HL-60/S4 (cell line): Measurements from ENCODE around the gene IFNL1.
"Not testable (repeated sequence)": the region's sequence is repeated elsewhere in the genome, so short reads cannot be mapped to it uniquely, and the experiment has no call there.

Experiments used
- in situ Hi-C: fragments of 300-500 bp; cut with MboI; formaldehyde crosslinking; loops from 2 replicates; pipeline ENCODE4 v1.14.3; 2022; ENCODE audit warnings: low sequenced_read_pairs

Gene IFNL1

DNA sequence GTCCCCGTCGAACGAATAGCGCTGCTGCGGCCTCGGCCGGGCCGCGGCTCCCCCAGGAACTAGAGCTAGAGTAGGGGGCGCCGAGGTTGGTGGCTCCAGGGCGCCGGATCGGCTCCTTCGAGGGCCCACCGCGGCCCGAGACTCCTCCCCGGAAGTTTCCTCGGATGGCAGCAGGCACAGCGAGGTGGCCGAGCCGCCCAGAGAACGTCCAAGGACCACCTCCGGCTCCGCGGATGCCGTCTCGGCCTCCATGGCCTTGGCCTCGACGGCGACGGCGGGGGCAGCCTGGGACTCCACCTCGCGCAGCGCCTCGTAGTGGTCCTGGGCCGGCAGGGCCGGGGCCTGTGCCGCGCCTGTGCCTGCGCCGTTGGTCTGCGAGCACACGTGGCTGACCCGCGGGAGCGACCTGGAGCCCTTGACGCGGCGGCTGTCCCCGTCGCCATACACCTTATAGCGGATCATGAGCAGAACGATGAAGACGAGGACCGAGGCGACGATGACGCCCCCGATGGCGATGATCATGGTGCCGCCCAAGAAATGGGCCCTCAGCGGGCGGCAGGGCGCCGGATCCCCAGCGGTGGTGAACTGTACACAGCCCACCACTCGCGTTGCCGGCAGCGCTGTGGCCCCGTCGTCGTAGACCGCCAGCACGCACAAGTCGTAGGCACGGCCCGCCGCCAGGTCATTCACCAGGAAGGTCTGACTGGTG, 11.8 kb downstream of the IFNL1 start:
- in situ Hi-C loops: no loop called here

DNA sequence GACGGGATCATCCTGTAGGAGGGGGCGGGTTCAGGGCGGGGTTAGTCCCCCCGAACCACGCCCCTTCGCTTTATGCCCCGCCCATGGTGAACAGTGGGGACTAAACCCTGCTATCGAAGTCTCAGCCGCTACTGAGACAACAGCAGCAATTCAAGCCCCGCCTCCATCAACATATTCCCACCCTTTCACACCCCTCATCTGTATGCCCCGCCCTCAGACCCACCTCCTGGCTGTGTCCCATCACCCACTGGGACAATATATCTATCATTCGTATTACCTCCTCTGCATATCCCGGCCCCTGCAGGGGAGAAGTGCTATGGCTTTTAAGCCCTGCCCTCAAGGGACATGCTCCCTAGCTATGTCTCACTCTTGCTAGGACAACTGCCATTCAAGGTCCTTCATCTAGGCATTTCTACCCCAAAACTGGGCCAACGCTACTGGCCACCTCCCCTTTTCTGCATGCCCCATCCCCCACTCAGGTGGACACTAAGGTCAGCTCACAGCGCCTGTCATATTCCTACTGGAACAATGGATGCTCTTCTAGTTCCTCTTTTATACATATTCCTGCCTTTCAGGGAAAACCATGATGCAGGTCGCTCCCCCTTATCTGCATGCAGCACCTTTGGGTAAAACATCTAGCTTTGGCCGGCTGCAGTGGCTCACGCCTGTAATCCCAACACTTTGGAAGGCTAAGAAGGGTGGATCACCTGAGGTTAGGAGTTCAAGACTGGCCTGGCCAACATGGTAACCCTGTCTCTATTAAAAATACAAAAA, 12.5 kb downstream of the IFNL1 start:
- in situ Hi-C loops: no loop called here

GRCh38 chr19:39309305-39309670, 13.1 kb downstream of the IFNL1 start:
- in situ Hi-C loops: not testable (repeated sequence)

DNA sequence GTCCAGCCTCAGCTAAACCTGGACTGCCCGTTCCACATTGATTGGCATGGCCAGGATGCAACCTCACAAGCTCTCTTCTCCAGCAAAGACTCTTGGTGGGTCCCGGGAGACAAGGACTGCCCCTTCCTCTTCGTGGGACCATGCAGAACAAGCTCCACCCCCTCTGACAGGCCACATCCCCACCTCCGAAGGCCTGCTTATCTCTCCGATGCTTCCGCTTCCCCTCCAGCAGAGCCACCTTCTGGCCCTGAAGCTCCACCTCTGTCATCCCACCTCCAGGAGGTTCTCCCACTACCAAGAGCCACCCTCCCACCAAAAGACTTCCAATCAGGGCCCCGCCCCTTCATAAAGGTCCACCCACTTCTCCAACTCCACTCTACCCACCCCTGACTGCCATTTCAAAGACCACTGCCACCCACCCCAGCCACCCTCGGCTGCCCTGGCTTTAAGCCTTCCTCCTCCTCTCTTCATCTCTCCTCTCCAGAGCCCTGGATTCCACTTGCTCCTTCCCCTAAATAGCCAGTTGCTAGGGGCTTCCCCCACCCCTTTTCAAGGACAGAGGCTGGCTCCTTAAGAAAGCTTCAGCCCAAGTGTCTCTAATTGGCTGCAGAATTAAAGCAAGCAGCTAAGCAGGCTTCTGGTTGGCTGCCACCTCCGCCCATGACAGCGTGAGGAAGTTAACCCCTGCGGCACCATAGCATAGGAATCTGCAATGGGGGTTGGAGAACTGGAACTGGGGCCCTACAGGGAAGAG, 14.5 kb downstream of the IFNL1 start:
- in situ Hi-C loops: no loop called here

GRCh38 chr19:39314016-39314728, 18.0 kb downstream of the IFNL1 start:
- in situ Hi-C loops: no loop called here

DNA sequence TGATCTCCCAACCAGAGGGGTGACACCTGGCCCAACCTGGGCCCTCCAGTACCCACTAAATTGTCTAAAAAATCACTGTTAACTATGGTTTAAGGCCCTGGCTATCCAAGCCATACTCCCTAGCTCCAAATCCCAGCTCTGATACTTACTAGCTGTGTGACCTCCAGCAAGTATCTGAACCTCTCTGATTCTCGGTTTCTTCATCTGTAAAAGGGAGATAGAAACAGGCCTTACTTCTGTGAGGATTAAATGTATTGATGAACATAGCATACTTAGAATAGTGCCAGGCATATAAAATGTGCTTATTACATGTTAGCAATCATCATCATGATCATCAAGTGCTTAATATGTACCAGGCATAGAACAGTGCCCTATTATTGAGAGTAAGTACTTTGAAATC, 19.7 kb downstream of the IFNL1 start:
- in situ Hi-C loops: no loop called here

- in situ Hi-C loops: no loop called here
Observed at GRCh38 chr19:39316627-39317321, 20.6 kb downstream of the IFNL1 start.

GRCh38 chr19:39317476-39317875, 21.3 kb downstream of the IFNL1 start:
- in situ Hi-C loops: no loop called here

DNA sequence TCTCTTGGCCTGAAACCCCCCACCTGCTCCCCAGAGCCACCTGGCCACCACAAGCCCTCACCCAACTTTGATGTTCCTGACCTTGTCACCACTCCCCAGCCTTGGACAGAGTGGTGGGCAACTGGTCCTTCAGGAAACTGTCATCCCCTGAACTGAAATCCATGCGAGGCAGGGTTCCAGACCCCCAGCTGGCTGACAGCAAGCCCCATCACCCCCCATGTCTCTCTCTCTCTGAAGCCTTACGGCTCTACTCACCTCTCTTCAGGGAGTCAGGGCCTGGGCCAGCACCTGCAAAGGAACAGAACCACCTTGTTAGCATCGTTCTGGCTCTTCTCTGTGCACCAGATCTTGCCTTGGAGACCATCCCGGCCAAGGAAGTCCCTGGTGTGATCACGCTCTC, 21.9 kb downstream of the IFNL1 start:
- in situ Hi-C loops: no loop called here

- in situ Hi-C loops: no loop called here
Observed at GRCh38 chr19:39318690-39319089, 22.5 kb downstream of the IFNL1 start.

DNA sequence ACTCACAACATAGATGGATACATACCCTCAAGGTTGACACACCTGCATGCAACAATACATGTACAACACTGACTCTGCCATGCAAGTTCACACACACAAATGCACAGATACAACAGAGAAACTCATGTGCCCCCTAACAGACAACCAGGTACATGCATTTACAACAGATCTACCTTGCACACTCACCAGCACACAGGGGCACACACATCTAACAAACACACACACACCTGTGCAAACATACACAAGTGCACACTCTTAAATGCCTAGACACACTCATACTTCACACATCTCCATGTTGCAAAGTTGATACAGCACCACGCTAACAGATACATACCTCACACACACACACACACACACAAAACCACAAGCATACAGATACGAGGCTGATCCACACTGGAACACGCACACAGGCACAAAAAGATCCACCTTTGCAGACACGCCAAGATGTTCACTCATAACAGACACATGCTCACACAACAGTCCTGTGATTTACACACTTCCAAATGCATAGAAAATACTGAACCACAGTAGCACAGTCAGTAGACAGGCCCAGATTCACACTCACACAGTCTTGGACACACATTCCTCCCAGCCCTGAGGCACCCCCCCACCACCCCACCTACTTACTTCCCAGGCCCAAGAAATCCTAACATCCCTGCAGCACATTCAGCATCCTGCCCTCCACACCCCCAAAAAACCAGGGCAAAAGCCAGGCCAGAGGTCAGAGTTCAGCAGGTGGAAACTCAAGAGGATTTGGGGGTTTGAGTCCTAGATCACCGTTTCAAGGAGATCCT, 23.1 kb downstream of the IFNL1 start:
- in situ Hi-C loops: no loop called here

DNA sequence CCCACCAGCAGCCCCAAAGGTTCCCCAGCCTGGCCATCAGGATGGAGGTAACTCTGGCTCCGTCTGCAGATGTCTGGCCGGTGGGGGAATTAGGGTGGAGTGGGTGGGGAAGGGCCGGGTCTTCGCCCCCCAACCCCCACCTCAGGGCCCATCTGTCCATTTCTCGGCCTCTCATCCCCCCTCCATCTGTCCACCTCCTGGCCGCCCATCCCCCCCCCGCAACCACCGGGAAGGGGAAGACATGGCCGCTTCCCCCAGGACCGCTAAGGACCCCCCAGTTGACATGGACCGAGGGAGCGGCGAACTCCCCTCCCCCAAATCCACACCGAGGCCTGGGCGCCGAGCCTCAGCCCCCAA, 23.7 kb downstream of the IFNL1 start:
- in situ Hi-C loops: no loop called here

DNA sequence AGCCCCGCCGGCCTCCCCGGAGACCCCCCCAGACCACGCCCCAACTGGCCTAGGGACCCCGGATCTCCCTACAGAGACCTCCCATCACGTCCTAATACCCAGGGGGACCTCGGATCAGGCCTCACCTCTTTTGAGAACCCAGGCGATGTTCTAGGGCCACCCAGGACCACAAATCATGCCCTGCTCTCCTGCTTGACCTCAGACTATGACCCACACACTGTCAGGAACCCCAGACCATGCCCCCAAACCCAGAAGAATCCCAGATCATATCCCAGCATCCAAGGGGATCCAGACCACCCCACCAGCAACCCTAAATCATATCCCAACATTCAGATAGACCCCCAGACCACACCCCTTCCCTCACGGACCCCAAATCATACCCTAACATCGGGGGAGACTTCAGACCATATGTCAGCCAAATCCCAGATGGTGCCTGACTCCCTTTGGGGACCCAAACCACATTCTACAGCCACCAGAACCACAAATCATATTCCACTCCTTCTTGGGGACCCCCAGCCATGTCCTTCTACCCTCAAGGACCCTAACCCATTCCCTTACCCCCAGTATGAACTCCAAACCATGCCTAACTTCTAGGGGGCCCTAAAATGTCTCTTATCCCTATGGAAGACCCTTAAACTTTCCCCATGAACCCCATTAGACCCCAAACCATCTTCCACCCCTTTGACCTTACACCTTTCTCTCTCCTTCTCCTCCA, 25.1 kb downstream of the IFNL1 start:
- in situ Hi-C loops: no loop called here

- in situ Hi-C loops: no loop called here
Observed at GRCh38 chr19:39321832-39322176, 25.6 kb downstream of the IFNL1 start.

DNA sequence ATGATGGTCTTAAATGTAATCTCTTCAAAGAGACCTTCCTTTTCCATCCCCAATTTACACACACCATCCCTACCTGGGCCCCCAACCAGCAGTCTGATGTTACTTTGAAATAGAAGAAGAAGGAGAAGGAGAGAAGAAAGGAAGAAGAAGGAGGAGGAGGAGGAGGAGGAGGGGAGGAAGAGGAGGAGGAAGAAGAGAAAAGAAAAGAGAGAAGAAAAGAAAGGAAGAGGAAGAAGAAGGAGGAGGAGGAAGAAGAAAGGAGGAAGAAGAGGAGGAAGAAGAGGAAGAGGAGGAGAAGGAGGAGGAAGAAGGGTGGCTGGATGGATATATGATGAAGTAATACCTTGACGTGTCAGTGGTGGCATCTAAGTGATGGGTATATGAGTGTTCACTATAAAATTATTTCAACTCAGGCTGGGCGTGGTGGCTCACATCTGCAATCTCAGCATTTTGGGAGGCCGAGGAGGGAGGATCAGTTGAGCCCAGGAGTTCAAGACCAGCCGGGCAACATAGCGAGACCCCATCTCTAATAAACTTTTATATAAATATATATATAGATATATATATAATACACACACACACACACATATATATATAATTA, 28.1 kb downstream of the IFNL1 start:
- in situ Hi-C loops: no loop called here

- in situ Hi-C loops: no loop called here
Observed at GRCh38 chr19:39325778-39326665, 29.8 kb downstream of the IFNL1 start.

- in situ Hi-C loops: no loop called here
Observed at GRCh38 chr19:39327363-39328045, 31.3 kb downstream of the IFNL1 start.
